GM12864 (cell line): Measurements from ENCODE around the gene ALPL.

ENCODE experiments used
- DNase-seq: peaks from one replicate; pipeline ENCODE4 v3.0.0-alpha.2; 2011; ENCODE audit warnings: low read depth
- H3K4me3 ChIP-seq: 2 replicates; pipeline ENCODE4 v1.5.1; 2011; ENCODE audit warnings: mild to moderate bottlenecking, low read depth, low read length, control low read depth
- TF ChIP-seq, protein P1 (sequence below): IDR thresholded peaks from 2 replicates; pipeline ENCODE4 v1.5.1; 2011; ENCODE audit warnings: low read depth, mild to moderate bottlenecking, moderate library complexity, low read length, control low read depth, inconsistent platforms; ENCODE audit errors: missing control alignments

The ALPL gene

GRCh38 chr1:21586222-21586621 lies 77.0 kb downstream of the ALPL start:
- H3K4me3 ChIP-seq = no peak overlapping the region
- TF ChIP-seq, protein P1, sequence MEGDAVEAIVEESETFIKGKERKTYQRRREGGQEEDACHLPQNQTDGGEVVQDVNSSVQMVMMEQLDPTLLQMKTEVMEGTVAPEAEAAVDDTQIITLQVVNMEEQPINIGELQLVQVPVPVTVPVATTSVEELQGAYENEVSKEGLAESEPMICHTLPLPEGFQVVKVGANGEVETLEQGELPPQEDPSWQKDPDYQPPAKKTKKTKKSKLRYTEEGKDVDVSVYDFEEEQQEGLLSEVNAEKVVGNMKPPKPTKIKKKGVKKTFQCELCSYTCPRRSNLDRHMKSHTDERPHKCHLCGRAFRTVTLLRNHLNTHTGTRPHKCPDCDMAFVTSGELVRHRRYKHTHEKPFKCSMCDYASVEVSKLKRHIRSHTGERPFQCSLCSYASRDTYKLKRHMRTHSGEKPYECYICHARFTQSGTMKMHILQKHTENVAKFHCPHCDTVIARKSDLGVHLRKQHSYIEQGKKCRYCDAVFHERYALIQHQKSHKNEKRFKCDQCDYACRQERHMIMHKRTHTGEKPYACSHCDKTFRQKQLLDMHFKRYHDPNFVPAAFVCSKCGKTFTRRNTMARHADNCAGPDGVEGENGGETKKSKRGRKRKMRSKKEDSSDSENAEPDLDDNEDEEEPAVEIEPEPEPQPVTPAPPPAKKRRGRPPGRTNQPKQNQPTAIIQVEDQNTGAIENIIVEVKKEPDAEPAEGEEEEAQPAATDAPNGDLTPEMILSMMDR = no peak
- no peak for DNase-seq

DNA sequence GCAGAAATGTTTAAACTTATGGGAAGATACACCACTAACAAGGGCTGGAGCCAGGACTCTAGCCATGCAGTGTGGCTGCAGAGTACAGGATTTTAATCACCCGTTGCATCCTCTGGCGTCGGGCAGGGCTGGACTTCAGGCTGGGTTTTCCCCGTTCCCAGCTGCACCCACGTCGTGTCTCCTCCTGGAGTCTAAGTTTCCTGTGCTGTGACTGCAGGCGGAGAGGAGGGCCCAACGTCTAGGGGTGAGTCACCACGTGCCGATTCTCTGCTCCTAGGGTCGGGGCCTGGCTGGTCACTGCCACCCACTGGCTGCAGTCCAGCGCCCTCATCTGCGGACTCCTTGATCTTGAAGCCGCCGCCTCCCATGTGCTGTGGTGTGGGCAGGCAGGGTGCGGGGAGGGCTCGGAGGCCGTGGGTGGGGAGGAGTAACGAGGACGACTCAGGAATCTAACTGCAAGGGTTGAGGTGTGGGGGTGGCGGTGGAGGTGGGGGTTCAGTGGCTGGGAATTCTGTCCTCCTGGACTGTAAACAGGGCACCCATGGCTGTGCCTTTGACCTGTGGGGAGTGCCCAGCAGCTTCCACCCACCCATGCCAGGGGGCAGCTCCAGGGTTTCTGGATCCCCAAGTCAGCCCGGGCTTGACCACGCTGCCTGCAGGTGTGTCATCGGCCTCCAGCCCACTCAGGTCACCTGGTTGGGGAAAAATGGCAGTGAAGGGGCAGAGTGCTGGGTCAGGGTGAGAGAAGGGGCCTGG lies 77.8 kb downstream of the ALPL start:
- no peak for DNase-seq
- TF ChIP-seq, protein P1 = no peak
- no peak overlapping the region for H3K4me3 ChIP-seq

DNA sequence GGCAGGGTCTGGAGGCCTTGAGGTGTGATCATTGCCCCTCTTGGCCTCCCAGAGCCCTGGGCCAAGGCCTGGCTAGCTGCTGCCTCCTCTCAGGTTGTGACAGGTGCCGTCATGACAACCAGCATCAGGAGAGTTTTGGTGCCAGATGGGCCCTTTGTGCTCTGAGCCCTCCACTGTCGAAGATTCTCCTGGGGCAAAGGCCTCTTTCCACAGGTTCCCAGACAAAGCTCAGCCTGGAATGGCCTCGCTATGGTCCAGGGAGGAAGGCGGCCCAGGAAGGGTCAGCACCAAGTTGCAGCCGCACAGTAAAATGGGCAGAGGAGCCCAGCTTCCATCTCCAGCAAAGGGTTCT lies 78.4 kb downstream of the ALPL start:
- no peak for DNase-seq

DNA sequence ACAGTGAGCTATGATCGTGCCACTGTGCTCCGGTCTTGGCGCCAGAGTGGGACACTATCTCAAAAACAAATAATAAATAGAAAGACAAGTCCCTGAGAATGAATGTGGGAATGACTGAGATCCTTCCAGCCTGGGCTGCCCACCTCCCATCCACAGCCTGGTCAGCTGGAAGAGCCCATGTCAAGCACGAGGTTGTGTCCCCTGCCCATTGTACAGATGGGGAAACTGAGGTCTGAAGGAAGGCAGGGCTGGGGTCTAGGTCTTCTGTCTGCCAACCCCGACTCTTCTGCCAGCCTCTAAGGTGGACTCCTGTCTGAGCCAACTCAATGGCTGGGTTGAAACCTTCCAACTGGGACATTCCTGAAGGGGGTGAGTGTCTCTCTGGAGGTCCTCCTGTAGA lies 80.4 kb downstream of the ALPL start:
- no peak overlapping the region for H3K4me3 ChIP-seq
- TF ChIP-seq, protein P1 = no peak
- no peak for DNase-seq

More for the DNA sequence above, 78.4 kb downstream of the ALPL start:
- H3K4me3 ChIP-seq = no peak overlapping the region
- TF ChIP-seq, protein P1 = no peak

DNA sequence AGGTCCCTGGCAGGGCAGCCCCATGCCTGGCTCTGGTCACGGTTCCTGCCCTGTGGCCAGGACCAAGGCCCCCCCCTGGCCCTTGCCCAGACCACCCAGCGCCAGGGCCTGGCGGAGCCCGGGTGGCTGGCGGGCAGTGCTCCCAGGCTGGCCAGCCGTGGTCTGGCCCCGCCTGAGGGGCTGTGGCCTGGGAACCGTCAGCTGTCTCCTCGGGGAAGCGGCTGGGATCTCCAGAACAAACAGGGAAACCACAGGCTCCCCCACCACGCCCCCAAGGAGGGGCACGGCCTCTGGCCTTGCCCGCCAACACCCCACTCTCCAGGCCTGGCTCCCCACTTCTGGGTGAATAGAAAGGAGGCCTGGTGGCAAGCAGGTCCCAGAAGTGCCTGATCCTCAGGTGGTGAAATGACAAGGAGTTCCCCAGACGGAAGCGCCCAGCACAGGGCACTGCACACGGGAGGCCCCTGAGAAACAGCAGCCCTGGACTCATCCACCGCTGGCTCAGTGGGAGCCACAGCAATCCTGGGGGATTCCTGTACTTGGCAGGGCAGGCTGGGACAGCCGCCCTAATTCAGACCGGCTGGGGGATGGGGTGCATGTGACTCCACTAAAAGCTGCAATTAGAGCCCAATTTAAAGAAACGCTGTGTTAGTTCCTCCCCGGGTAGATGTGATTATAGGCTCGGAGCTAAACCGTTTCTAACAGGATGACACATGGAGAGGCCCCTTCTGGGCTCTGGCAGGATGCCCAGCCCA lies 81.1 kb downstream of the ALPL start:
- DNase-seq = no peak
- TF ChIP-seq, protein P1 = no peak
- H3K4me3 ChIP-seq = no peak overlapping the region

- no peak for DNase-seq
- no peak overlapping the region for H3K4me3 ChIP-seq
- TF ChIP-seq, protein P1 = no peak
Observed at GRCh38 chr1:21590934-21591333, 81.7 kb downstream of the ALPL start.
